CD4-positive, alpha-beta T cell treated with Interleukin-4 for 4 hours (primary cell): ENCODE measurements around the gene TNFAIP8.

Experiments
- DNase-seq: peaks from one replicate; pipeline ENCODE4 v3.0.0-alpha.2; 2020

TNFAIP8 gene

GRCh38 chr5:119329666-119330065 lies 26.2 kb upstream of the TNFAIP8 start:
- no peak for DNase-seq

GRCh38 chr5:119330367-119331183 lies 25.2 kb upstream of the TNFAIP8 start:
- DNase-seq: peak; percentile 72

- no peak for DNase-seq
Measured at GRCh38 chr5:119331566-119332095, 24.2 kb upstream of the TNFAIP8 start.

GRCh38 chr5:119332208-119332607 lies 23.6 kb upstream of the TNFAIP8 start:
- DNase-seq: no peak

- no peak for DNase-seq
Measured at GRCh38 chr5:119332978-119333401, 22.8 kb upstream of the TNFAIP8 start.

GRCh38 chr5:119333421-119333851 lies 22.4 kb upstream of the TNFAIP8 start:
- DNase-seq: peak; percentile 73

- DNase-seq: no peak
Measured at GRCh38 chr5:119335261-119335677, 20.6 kb upstream of the TNFAIP8 start.

- no peak for DNase-seq
Measured at GRCh38 chr5:119336262-119336661, 19.6 kb upstream of the TNFAIP8 start.

- no peak for DNase-seq
Measured at GRCh38 chr5:119336845-119337580, 18.8 kb upstream of the TNFAIP8 start.

GRCh38 chr5:119338326-119338946 lies 17.4 kb upstream of the TNFAIP8 start:
- no peak for DNase-seq

GRCh38 chr5:119339344-119339743 lies 16.5 kb upstream of the TNFAIP8 start:
- DNase-seq: no peak

GRCh38 chr5:119339965-119340364 lies 15.9 kb upstream of the TNFAIP8 start:
- DNase-seq: no peak

- peak; percentile 71 for DNase-seq
Measured at GRCh38 chr5:119340597-119341218, 15.1 kb upstream of the TNFAIP8 start.

GRCh38 chr5:119341452-119342349 lies 14.1 kb upstream of the TNFAIP8 start:
- no peak for DNase-seq

GRCh38 chr5:119342406-119342805 lies 13.4 kb upstream of the TNFAIP8 start:
- no peak for DNase-seq

GRCh38 chr5:119343052-119343451 lies 12.8 kb upstream of the TNFAIP8 start:
- DNase-seq: no peak

- peak; percentile 83 for DNase-seq
Measured at GRCh38 chr5:119343766-119344165, 12.1 kb upstream of the TNFAIP8 start.

GRCh38 chr5:119344231-119344630 lies 11.6 kb upstream of the TNFAIP8 start:
- DNase-seq: no peak

GRCh38 chr5:119345861-119346260 lies 10.0 kb upstream of the TNFAIP8 start:
- no peak for DNase-seq

GRCh38 chr5:119346394-119346793 lies 9.4 kb upstream of the TNFAIP8 start:
- no peak for DNase-seq

- no peak for DNase-seq
Measured at GRCh38 chr5:119347574-119347973, 8.2 kb upstream of the TNFAIP8 start.

- no peak for DNase-seq
Measured at GRCh38 chr5:119347991-119348390, 7.8 kb upstream of the TNFAIP8 start.
